ENCODE data around the gene NTRK1.
A peak's percentile ranks its signal among the peaks of the same experiment; 100 is the strongest.

NTRK1 gene

DNA sequence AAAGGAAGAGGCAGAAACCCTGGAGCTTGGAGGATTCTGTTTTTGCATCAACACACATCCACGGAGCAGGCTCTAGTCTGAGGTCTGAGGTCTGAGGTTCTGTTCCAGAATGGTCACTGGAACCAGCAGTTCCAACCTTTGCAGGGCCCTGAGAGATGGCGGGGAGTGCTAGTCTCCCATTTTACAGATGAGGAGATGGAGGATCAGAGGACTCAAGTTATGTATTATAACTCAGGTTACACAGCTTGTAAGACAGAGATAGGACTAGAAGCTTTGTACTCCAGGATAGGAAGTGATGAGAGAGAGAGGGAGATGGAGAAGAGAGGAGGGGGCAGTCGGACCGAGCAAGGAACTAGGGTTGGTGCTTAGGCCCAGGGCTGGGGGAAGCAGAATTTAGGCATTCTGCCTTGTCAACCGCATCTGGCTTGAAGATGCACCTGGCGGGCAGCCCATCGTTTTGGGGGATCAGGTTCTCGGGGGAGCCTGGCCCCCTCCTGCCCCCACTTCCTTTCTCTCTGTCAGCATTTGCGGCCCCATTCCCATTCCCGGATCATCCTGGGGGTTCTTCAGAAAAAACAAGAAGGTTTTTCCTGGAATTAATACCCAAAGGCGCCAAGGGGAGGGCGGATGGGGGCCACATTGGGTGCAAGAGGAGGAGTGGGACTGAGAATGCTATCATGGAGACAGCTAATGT lies 38.5 kb downstream of the NTRK1 start:
- DNase-seq, result no peak

DNA sequence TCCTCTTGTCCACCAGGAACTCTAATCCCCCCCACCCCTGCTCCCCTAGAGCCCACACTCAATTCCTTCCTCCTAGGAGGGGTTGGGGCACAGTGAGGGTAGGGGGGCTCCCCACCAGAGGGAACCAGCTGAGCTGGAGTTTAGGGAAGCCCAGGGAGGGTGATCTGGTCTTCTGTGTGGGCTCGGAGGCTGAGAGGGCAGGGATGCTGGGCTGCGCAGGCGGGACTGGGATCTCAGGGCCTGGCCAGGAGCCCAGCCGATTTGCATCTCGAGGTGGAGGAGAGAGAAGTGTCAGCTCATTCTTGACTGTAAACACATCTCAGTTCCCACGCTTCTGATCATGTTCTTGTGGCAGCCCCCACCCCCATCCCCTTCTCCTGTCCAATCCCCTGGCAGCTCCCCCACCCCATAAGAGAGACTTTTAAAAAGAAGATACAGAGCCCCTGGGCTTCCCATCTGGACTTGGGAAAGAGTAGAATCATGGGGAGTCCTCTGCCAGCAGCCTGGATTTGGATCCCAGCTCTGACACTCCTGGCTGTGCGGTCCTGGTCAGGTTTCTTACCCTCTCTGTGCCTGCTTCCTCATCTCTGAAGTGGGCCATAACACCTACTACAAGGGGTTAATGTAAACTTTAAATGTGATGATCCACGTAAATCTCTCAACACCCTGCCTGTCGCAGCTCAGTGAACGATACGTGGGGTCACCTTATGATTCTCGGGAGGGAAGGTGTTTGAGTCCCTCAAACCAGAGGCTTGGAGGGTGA lies 39.5 kb downstream of the NTRK1 start:
- DNase-seq, result no peak

DNA sequence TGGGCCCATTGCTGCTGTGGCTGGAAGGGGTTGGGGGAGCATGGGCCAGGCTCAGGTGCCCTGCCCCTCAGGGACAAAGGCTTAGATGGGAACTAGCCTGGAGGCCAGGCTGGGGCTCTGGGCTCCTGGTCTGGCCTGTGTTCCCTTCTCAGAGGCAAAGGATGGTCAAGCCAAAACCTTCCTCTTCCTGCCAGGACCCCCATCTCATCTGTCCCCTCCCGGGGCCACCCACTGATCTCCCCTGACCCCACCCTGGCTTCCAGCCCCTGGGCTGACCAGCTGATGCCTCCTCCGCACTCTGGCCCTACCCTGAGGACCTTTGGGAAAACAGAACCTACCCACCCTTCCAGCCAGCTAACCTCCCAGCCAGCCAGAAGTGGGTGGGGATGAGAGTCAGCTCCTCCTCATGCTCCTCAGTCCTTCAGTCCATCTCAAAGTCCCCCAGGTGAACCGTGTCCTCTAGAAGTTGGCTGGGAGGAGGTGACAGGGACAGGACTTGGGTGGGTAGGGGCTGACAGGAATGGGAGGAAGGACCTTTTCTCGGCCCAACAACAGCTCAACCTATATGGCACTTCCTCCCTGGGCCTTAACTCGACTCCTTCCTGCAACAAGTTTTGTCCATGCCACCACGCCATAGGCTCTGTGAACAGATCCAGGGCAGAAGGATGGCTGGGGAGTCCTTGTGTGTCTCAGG lies 40.4 kb downstream of the NTRK1 start:
- no peak for DNase-seq

DNA sequence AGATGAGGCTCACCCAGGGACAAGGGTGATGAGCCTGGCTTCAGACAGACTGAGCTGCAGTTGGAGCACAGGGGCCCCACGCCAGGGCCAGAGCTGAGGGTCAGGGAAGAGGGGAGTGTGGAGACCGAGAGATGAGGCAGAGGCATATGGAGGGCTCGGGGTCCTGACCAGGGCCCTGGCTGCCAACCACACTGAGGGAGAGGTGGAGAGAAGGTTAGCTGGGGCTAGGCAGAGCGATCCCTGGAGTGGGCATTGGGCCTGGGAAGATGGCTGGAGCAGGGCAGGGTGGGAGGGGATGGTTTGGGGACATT lies 40.9 kb downstream of the NTRK1 start:
- no peak for DNase-seq

DNA sequence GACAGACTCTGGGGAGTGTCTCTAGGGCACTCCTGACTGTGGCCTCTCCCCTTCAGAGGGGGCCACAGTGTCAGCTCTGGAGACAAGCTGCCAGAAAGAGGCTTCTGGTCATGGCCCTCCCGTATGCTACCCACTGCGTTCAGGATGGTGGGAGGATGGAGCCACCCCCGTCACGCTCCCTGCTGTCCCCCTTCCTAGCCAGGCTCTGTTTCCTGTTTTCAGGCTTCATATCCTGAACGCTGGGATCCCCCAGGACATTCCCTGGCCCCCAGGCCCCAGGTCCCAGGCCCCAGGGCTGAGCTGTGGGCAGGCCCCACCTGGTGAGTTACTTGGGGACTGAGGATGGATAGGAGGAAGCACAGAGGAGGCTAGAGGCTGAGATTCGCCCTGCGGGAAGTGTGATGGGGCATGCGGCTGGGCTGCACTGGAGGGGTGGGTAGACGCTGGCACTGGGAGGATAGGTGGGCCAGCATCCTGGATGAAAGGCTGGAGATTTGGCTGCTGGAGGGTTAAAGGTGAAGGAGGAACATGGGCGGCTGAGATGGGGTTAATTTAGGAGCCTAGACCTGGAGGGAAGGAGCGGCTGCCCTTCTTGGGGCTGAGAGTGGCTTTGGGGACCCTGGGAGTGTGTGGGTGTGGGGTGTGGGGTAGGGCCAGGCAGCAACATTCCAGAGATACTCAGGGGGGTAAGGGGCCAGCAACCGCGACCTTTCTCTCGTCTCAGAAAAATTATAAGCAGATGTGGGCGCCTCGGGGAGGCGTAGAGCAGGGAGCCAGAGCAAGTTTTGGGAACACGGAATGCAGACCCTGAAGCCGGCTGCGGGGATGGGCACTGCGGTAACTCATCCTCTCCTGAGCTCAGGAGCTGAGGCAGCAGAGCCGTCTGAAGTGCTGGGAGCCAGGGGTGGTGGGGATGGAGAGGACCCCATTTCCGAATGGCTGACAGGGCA lies 41.6 kb downstream of the NTRK1 start:
- no peak for DNase-seq

DNA sequence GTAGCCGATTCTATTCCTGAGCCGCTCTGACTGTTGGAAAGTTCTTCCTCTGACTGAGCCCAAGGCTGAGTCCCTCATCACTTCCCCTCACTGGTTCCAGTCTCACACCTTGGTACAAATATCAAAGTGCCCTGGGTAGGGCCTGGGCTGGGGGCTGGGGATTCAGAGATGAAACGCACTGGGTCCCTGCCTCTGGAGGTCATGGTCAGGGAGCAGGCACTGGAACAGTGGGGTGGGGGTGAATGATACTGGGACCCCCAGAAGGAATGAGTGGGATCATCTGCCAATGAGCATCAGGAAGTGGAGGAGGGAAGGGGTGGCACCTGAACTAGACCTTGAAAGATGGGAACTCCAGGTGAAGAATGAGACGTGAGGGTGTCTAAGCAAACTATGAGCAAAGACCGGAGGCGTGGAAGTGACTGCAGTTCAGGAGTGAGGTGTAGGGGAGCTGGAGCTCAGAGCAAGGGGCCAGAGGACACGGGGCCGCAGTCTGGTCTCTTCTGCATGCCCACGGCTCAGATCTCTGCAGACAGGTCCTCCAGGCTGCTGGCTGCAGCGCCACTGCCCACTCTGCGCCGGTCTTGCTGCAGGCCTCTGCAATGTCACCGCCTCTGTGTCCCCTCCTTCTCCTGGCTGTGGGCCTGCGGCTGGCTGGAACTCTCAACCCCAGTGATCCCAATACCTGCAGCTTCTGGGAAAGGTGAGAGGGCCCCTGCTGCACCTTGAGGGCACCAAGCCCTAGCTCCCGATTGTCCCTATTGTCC lies 42.8 kb downstream of the NTRK1 start:
- no peak for DNase-seq

GRCh38 chr1:156904187-156904959 lies 43.7 kb downstream of the NTRK1 start:
- no peak for DNase-seq

- no peak for DNase-seq
These were observed 44.5 kb downstream of the NTRK1 start for GRCh38 chr1:156905176-156905575.

- DNase-seq, result no peak
These were observed 45.0 kb downstream of the NTRK1 start for GRCh38 chr1:156905651-156906050.

GRCh38 chr1:156906206-156906906 lies 45.7 kb downstream of the NTRK1 start:
- no peak for DNase-seq

GRCh38 chr1:156908541-156908940 lies 47.9 kb downstream of the NTRK1 start:
- no peak for DNase-seq

DNA sequence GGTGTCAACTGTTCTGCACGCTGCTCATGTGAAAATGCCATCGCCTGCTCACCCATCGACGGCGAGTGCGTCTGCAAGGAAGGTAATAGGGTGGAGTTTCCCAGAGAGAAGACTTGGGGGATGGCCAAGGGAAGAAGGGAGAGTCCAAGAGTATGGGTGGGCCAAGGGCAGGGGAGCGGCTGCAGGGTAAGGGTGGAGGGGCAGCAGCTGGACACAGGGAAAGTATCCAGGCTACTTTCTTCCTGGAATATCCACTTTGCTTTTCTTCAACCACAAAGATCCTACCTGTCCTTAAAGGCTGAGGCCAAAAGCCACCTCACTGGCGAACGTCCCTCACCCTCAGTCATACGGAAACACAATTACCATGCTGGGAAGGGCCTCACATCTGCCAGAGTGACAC lies 48.3 kb downstream of the NTRK1 start:
- DNase-seq, result no peak

DNA sequence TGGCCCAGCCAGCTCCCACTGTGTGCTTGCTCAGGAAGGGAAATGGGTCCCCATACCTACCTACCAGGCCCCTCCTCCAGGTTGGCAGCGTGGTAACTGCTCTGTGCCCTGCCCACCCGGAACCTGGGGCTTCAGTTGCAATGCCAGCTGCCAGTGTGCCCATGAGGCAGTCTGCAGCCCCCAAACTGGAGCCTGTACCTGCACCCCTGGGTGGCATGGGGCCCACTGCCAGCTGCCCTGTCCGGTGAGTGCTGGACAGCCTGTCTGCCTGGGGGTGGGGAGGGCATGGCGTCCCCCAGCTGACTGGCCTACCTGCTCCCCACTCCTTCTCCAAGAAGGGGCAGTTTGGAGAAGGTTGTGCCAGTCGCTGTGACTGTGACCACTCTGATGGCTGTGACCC lies 49.0 kb downstream of the NTRK1 start:
- DNase-seq, result no peak

- peak; percentile 24 to 50 (median 41) for DNase-seq
These were observed 49.7 kb downstream of the NTRK1 start for GRCh38 chr1:156910309-156910782.

GRCh38 chr1:156911577-156912298 lies 51.1 kb downstream of the NTRK1 start:
- no peak for DNase-seq

GRCh38 chr1:156912310-156912709 lies 51.6 kb downstream of the NTRK1 start:
- no peak for DNase-seq

DNA sequence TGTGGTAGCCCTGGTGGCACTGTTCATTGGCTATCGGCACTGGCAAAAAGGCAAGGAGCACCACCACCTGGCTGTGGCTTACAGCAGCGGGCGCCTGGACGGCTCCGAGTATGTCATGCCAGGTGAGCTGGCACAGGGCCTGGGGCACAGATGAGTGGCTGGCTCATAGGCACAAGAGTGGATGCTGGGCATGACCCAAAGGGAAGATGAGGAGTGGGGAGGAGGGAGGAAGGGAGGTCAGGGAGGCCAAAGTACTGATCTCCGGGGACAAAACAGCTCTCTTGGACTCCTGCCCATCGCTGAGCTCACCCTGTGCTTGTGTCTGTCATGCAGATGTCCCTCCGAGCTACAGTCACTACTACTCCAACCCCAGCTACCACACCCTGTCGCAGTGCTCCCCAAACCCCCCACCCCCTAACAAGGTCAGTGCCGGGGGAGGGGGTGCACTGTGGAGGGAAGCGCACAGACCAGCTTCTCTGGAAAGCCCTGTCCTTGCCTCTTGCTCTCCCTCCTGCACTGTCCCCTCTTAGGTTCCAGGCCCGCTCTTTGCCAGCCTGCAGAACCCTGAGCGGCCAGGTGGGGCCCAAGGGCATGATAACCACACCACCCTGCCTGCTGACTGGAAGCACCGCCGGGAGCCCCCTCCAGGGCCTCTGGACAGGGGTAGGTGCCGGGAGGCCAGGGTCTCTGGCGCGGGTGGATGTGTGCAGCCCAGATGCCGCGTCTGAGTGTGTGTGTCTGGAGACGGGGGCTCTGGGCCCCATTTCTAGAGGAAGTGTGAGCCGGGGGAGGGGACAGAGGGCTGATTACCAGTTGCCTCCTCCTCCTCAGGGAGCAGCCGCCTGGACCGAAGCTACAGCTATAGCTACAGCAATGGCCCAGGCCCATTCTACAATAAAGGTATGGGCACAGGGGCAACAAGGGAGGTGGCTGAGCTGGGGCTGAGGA lies 52.5 kb downstream of the NTRK1 start:
- no peak for DNase-seq

- no peak for DNase-seq
These were observed 53.2 kb downstream of the NTRK1 start for GRCh38 chr1:156913809-156914387.
